ENCODE data around the gene NDE1. TPM values are rescaled to one million over a fixed set of nuclear protein-coding genes. Genes with fewer than 3 reads are reported as not detected.

NDE1 gene
- total RNA-seq, 1 donor from 2014 or later = 41.0 TPM

GRCh38 chr16:15739464-15739863 lies 89.4 kb downstream of the NDE1 start:
- Mint-ChIP-seq H3K27me3 (ENCODE audit: unreplicated experiment) (no peaks in the 10 kb centered on the region), H3K9me3 (ENCODE audit: unreplicated experiment) (no peaks in the 10 kb centered on the region), H3K4me1 (ENCODE audit: unreplicated experiment) (no peaks in the 10 kb centered on the region), H3K36me3 (ENCODE audit: unreplicated experiment) (no peaks in the 10 kb centered on the region), H3K4me3 (ENCODE audit: unreplicated experiment) (no peak overlapping the region), H3K27ac (ENCODE audit: unreplicated experiment) (no peak overlapping the region)
- DNase-seq (ENCODE audit: extremely low spot score, unreplicated experiment) = no peak
- TF ChIP-seq CTCF (IDR thresholded peaks at IDR 0.05) = no peak

- TF ChIP-seq CTCF (IDR thresholded peaks at IDR 0.05) = no peak
- Mint-ChIP-seq H3K36me3 (ENCODE audit: unreplicated experiment) (no peaks in the 10 kb centered on the region), H3K4me1 (ENCODE audit: unreplicated experiment) (no peaks in the 10 kb centered on the region)
Measured at GRCh38 chr16:15739950-15740349, 89.9 kb downstream of the NDE1 start.

GRCh38 chr16:15741207-15741871 lies 91.3 kb downstream of the NDE1 start:
- TF ChIP-seq CTCF (IDR thresholded peaks at IDR 0.05) = no peak
- Mint-ChIP-seq H3K9me3 (ENCODE audit: unreplicated experiment) (no peaks in the 10 kb centered on the region), H3K4me3 (ENCODE audit: unreplicated experiment) (no peak overlapping the region), H3K36me3 (ENCODE audit: unreplicated experiment) (no peaks in the 10 kb centered on the region), H3K27ac (ENCODE audit: unreplicated experiment) (no peak overlapping the region), H3K27me3 (ENCODE audit: unreplicated experiment) (no peaks in the 10 kb centered on the region), H3K4me1 (ENCODE audit: unreplicated experiment) (no peaks in the 10 kb centered on the region)
- no peak for DNase-seq (ENCODE audit: extremely low spot score, unreplicated experiment)

More at GRCh38 chr16:15739950-15740349, 89.9 kb downstream of the NDE1 start:
- no peak for DNase-seq (ENCODE audit: extremely low spot score, unreplicated experiment)
- Mint-ChIP-seq H3K9me3 (ENCODE audit: unreplicated experiment) (no peaks in the 10 kb centered on the region), H3K4me3 (ENCODE audit: unreplicated experiment) (no peak overlapping the region), H3K27me3 (ENCODE audit: unreplicated experiment) (no peaks in the 10 kb centered on the region), H3K27ac (ENCODE audit: unreplicated experiment) (no peak overlapping the region)

GRCh38 chr16:15742716-15743115 lies 92.7 kb downstream of the NDE1 start:
- H3K4me1 Mint-ChIP-seq (ENCODE audit: unreplicated experiment) = no peaks in the 10 kb centered on the region
- no peaks in the 10 kb centered on the region for H3K27me3 Mint-ChIP-seq (ENCODE audit: unreplicated experiment)
- no peak for DNase-seq (ENCODE audit: extremely low spot score, unreplicated experiment)
- TF ChIP-seq CTCF (IDR thresholded peaks at IDR 0.05) = no peak
- no peak overlapping the region for H3K4me3 Mint-ChIP-seq (ENCODE audit: unreplicated experiment)
- no peak overlapping the region for H3K27ac Mint-ChIP-seq (ENCODE audit: unreplicated experiment)
- H3K36me3 Mint-ChIP-seq (ENCODE audit: unreplicated experiment) = no peaks in the 10 kb centered on the region
- H3K9me3 Mint-ChIP-seq (ENCODE audit: unreplicated experiment) = no peaks in the 10 kb centered on the region

- Mint-ChIP-seq H3K36me3 (ENCODE audit: unreplicated experiment) (no peaks in the 10 kb centered on the region), H3K27ac (ENCODE audit: unreplicated experiment) (no peak overlapping the region), H3K27me3 (ENCODE audit: unreplicated experiment) (no peaks in the 10 kb centered on the region), H3K4me3 (ENCODE audit: unreplicated experiment) (no peak overlapping the region), H3K4me1 (ENCODE audit: unreplicated experiment) (no peaks in the 10 kb centered on the region), H3K9me3 (ENCODE audit: unreplicated experiment) (no peaks in the 10 kb centered on the region)
- DNase-seq (ENCODE audit: extremely low spot score, unreplicated experiment) = no peak
- no peak for TF ChIP-seq CTCF (IDR thresholded peaks at IDR 0.05)
Measured at GRCh38 chr16:15743657-15744056, 93.6 kb downstream of the NDE1 start.
